HEK293 (cell line): Measurements from ENCODE around the gene PCDHGB2.

ENCODE experiments used
- ZBTB11 ChIP-seq: fragments of 450-650 bp; formaldehyde crosslinking; conservative IDR thresholded peaks from 2 replicates; pipeline ENCODE4 v1.5.1; 2016; ENCODE audit warnings: low read depth, missing biosample characterization, missing genetic modification characterization
- ZFP37 ChIP-seq: fragments of 450-650 bp; formaldehyde crosslinking; IDR thresholded peaks from 2 replicates; pipeline ENCODE4 v1.5.1; 2016; ENCODE audit warnings: missing biosample characterization, missing genetic modification characterization
- ZFP41 ChIP-seq: fragments of 450-650 bp; formaldehyde crosslinking; IDR thresholded peaks from 2 replicates; pipeline ENCODE4 v1.5.1; 2016; ENCODE audit warnings: missing biosample characterization, missing genetic modification characterization, borderline replicate concordance
- ZNF169 ChIP-seq: fragments of 450-650 bp; formaldehyde crosslinking; IDR thresholded peaks from 2 replicates; pipeline ENCODE4 v1.5.1; 2016; ENCODE audit warnings: missing biosample characterization, missing genetic modification characterization
- ZNF248 ChIP-seq: fragments of 450-650 bp; formaldehyde crosslinking; IDR thresholded peaks from 2 replicates; pipeline ENCODE4 v1.5.1; 2017; ENCODE audit warnings: missing biosample characterization, missing genetic modification characterization
- ZNF311 ChIP-seq: fragments of 450-650 bp; formaldehyde crosslinking; IDR thresholded peaks from 2 replicates; pipeline ENCODE4 v1.5.1; 2017; ENCODE audit warnings: missing biosample characterization, missing genetic modification characterization, borderline replicate concordance
- ZNF324 ChIP-seq: fragments of 450-650 bp; formaldehyde crosslinking; IDR thresholded peaks from 2 replicates; pipeline ENCODE4 v1.5.1; 2016; ENCODE audit warnings: missing biosample characterization, missing genetic modification characterization
- ZNF335 ChIP-seq: fragments of 450-650 bp; formaldehyde crosslinking; conservative IDR thresholded peaks from 2 replicates; pipeline ENCODE4 v1.5.1; 2016; ENCODE audit warnings: missing biosample characterization, missing genetic modification characterization
- ZNF645 ChIP-seq: fragments of 450-650 bp; formaldehyde crosslinking; IDR thresholded peaks from 2 replicates; pipeline ENCODE4; 2016; ENCODE audit warnings: missing biosample characterization, missing genetic modification characterization
- ZSCAN30 ChIP-seq: fragments of 450-650 bp; IDR thresholded peaks from 2 replicates; pipeline ENCODE4 v1.5.1; 2018; ENCODE audit warnings: missing biosample characterization, mild to moderate bottlenecking, missing genetic modification characterization, moderate library complexity
- TF ChIP-seq, protein P1 (sequence below): fragments of 450-650 bp; formaldehyde crosslinking; IDR thresholded peaks from 2 replicates; pipeline ENCODE4 v1.5.1; 2016; ENCODE audit warnings: missing biosample characterization, missing genetic modification characterization
- TF ChIP-seq, protein P2 (sequence below): fragments of 450-650 bp; formaldehyde crosslinking; IDR thresholded peaks from 2 replicates; pipeline ENCODE4 v1.5.1; 2016; ENCODE audit warnings: missing biosample characterization, missing genetic modification characterization
- TF ChIP-seq, protein P3 (sequence below): fragments of 450-650 bp; formaldehyde crosslinking; IDR thresholded peaks from 2 replicates; pipeline ENCODE4 v1.5.1; 2016; ENCODE audit warnings: missing biosample characterization, missing genetic modification characterization, low read depth

GRCh38 chr5:141384471-141385267 is 24.9 kb downstream of the PCDHGB2 start:
- TF ChIP-seq ZNF169 (tag by site-specific recombination) (no peak), ZNF311 (tag by site-specific recombination) (no peak), ZSCAN30 (tag by site-specific recombination) (no peak), ZNF335 (tag by site-specific recombination) (no peak), ZNF324 (tag by site-specific recombination) (no peak), ZFP37 (no peak), ZNF645 (tag by site-specific recombination) (no peak), ZFP41 (tag by site-specific recombination) (no peak), ZBTB11 (tag by site-specific recombination) (no peak), ZNF248 (tag by site-specific recombination) (no peak)
- TF ChIP-seq, protein P1, sequence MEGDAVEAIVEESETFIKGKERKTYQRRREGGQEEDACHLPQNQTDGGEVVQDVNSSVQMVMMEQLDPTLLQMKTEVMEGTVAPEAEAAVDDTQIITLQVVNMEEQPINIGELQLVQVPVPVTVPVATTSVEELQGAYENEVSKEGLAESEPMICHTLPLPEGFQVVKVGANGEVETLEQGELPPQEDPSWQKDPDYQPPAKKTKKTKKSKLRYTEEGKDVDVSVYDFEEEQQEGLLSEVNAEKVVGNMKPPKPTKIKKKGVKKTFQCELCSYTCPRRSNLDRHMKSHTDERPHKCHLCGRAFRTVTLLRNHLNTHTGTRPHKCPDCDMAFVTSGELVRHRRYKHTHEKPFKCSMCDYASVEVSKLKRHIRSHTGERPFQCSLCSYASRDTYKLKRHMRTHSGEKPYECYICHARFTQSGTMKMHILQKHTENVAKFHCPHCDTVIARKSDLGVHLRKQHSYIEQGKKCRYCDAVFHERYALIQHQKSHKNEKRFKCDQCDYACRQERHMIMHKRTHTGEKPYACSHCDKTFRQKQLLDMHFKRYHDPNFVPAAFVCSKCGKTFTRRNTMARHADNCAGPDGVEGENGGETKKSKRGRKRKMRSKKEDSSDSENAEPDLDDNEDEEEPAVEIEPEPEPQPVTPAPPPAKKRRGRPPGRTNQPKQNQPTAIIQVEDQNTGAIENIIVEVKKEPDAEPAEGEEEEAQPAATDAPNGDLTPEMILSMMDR (tag by site-specific recombination), result no peak
- TF ChIP-seq, protein P2, sequence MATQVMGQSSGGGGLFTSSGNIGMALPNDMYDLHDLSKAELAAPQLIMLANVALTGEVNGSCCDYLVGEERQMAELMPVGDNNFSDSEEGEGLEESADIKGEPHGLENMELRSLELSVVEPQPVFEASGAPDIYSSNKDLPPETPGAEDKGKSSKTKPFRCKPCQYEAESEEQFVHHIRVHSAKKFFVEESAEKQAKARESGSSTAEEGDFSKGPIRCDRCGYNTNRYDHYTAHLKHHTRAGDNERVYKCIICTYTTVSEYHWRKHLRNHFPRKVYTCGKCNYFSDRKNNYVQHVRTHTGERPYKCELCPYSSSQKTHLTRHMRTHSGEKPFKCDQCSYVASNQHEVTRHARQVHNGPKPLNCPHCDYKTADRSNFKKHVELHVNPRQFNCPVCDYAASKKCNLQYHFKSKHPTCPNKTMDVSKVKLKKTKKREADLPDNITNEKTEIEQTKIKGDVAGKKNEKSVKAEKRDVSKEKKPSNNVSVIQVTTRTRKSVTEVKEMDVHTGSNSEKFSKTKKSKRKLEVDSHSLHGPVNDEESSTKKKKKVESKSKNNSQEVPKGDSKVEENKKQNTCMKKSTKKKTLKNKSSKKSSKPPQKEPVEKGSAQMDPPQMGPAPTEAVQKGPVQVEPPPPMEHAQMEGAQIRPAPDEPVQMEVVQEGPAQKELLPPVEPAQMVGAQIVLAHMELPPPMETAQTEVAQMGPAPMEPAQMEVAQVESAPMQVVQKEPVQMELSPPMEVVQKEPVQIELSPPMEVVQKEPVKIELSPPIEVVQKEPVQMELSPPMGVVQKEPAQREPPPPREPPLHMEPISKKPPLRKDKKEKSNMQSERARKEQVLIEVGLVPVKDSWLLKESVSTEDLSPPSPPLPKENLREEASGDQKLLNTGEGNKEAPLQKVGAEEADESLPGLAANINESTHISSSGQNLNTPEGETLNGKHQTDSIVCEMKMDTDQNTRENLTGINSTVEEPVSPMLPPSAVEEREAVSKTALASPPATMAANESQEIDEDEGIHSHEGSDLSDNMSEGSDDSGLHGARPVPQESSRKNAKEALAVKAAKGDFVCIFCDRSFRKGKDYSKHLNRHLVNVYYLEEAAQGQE (tag by site-specific recombination), result peak; percentile 64; the same call in 1 of the 2 replicates
- TF ChIP-seq, protein P3, sequence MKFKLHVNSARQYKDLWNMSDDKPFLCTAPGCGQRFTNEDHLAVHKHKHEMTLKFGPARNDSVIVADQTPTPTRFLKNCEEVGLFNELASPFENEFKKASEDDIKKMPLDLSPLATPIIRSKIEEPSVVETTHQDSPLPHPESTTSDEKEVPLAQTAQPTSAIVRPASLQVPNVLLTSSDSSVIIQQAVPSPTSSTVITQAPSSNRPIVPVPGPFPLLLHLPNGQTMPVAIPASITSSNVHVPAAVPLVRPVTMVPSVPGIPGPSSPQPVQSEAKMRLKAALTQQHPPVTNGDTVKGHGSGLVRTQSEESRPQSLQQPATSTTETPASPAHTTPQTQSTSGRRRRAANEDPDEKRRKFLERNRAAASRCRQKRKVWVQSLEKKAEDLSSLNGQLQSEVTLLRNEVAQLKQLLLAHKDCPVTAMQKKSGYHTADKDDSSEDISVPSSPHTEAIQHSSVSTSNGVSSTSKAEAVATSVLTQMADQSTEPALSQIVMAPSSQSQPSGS (tag by site-specific recombination), result no peak
